PC-9 (cell line): Measurements from ENCODE around the gene CCDC69. TPM values are rescaled to one million over a fixed set of nuclear protein-coding genes. Genes with fewer than 3 reads are reported as not detected.

Source experiments
- BruUV-seq: library from RNA; stranded (reverse); fragments of 400-500 nt; replicated peaks from 2 replicates; lab custom pipeline; 2021; lab: Mats Ljungman, UMichigan
- CTCF ChIA-PET: fragments of 300-600 bp; sonication (Branson Sonifier 250); formaldehyde crosslinking; loops from one replicate; lab custom pipeline; 2022; ENCODE audit warnings: antibody characterized with exemption; lab: Charles Lee
- POLR2A ChIA-PET: fragments of 300-600 bp; sonication (Branson Sonifier 250); formaldehyde crosslinking; loops from one replicate; lab custom pipeline; 2022; ENCODE audit warnings: antibody characterized with exemption; ENCODE audit not compliant: unreplicated experiment; lab: Charles Lee
- DNase-seq, 2 experiments: peaks; one replicate each; pipeline versions ENCODE4 v3.0.0 to v3.0.0-alpha.2; 2015 to 2022; ENCODE audit warnings: mixed read lengths in 1 of 2
- H2AFZ ChIP-seq: fragments of 200-600 bp; sonication (generic); 2 replicates; pipeline ENCODE4 v1.8.1; 2017; ENCODE audit warnings: antibody characterized with exemption
- H3F3A ChIP-seq: fragments of 200-600 bp; sonication (generic); 2 replicates; pipeline ENCODE4 v1.8.1; 2017; ENCODE audit warnings: antibody characterized with exemption, mild to moderate bottlenecking, low read depth; ENCODE audit not compliant: insufficient read depth
- H3K27ac ChIP-seq: fragments of 200-600 bp; sonication (generic); 2 replicates; pipeline ENCODE4 v1.6.1; 2016; ENCODE audit warnings: mixed run types
- H3K27me3 ChIP-seq: fragments of 200-600 bp; sonication (generic); 2 replicates; pipeline ENCODE4 v1.6.1; 2016; ENCODE audit warnings: low read depth, mixed run types; ENCODE audit not compliant: insufficient read depth
- H3K36me3 ChIP-seq: fragments of 200-600 bp; sonication (generic); 2 replicates; pipeline ENCODE4 v1.6.1; 2016; ENCODE audit warnings: low read depth, mixed run types
- H3K4me1 ChIP-seq: fragments of 200-600 bp; sonication (generic); replicated peaks from 2 replicates; pipeline ENCODE4 v1.6.1; 2016; ENCODE audit warnings: mixed run types; ENCODE audit not compliant: insufficient read depth
- H3K4me2 ChIP-seq: fragments of 200-600 bp; sonication (generic); 2 replicates; pipeline ENCODE4 v1.6.1; 2017; ENCODE audit warnings: mixed run types
- H3K4me3 ChIP-seq: fragments of 200-600 bp; sonication (generic); 2 replicates; pipeline ENCODE4 v1.6.1; 2016; ENCODE audit warnings: mixed run types
- H3K79me2 ChIP-seq: fragments of 200-600 bp; sonication (generic); 2 replicates; pipeline ENCODE4 v1.6.1; 2017; ENCODE audit warnings: low read depth, mixed run types
- H3K9me2 ChIP-seq: fragments of 200-600 bp; sonication (generic); 2 replicates; pipeline ENCODE4 v1.8.1; 2017; ENCODE audit warnings: mild to moderate bottlenecking; ENCODE audit not compliant: insufficient read depth
- H3K9me3 ChIP-seq: fragments of 200-600 bp; sonication (generic); 2 replicates; pipeline ENCODE4 v1.8.1; 2016; ENCODE audit warnings: low read depth; ENCODE audit not compliant: insufficient read depth
- H4K20me1 ChIP-seq: fragments of 200-600 bp; sonication (generic); 2 replicates; pipeline ENCODE4 v1.8.1; 2017; ENCODE audit not compliant: insufficient read depth
- EZH2 ChIP-seq: fragments of 200-600 bp; sonication (generic); IDR thresholded peaks from 2 replicates; pipeline ENCODE4 v1.8.0; 2017; ENCODE audit warnings: antibody characterized with exemption, low read depth
- intact Hi-C: fragments of 100-400 bp; cut with micrococcal nuclease; formaldehyde crosslinking; loops from one replicate; pipeline ENCODE4 v1.10.0; 2022; ENCODE audit not compliant: unreplicated experiment
- total RNA-seq: library from RNA; stranded (reverse); gene quantifications from 2 replicates; pipeline ENCODE4 v1.2.3, GENCODE V29; 2021
- TF ChIP-seq, protein P1 (sequence below): fragments of 200-600 bp; sonication (generic); conservative IDR thresholded peaks from 2 replicates; pipeline ENCODE4 v1.6.1; 2017; ENCODE audit warnings: mixed run types, antibody characterized with exemption, mild to moderate bottlenecking, moderate library complexity

Gene CCDC69
- total RNA-seq, 1 experiment from 2014 or later: 0.50 TPM

DNA sequence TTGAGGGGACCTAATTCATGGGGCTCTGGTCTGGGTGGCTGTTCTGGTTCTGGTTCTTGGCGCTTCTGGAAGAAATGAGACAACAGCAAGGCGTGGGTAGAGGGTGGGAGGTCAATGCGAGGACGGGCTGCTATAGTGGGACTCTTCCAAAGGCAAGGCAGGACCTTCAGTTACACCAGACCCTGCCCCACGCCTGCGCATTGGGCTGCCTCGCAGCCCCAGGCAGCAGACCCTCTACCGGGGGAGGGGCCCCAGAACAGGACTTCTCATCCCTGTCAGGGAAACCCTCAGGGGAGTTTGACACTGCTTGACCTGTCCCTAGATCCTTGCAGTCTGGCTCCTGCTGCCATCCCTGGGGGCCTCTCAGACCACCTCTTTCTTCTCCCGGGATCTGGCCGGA is 18.5 kb downstream of the CCDC69 start:
- Histone ChIP-seq H3K4me2 (no peak overlapping the region), H3K27me3 (no peaks in the 10 kb centered on the region), H3K4me1 (no peaks in the 10 kb centered on the region), H2AFZ (no peak overlapping the region), H3K9me2 (no peaks in the 10 kb centered on the region), H4K20me1 (no peaks in the 10 kb centered on the region), H3K27ac (no peak overlapping the region), H3K36me3 (no peaks in the 10 kb centered on the region), H3K4me3 (no peak overlapping the region), H3F3A (no peaks in the 10 kb centered on the region), H3K79me2 (no peaks in the 10 kb centered on the region), H3K9me3 (no peaks in the 10 kb centered on the region)
- no peak for TF ChIP-seq EZH2
- TF ChIP-seq, protein P1, sequence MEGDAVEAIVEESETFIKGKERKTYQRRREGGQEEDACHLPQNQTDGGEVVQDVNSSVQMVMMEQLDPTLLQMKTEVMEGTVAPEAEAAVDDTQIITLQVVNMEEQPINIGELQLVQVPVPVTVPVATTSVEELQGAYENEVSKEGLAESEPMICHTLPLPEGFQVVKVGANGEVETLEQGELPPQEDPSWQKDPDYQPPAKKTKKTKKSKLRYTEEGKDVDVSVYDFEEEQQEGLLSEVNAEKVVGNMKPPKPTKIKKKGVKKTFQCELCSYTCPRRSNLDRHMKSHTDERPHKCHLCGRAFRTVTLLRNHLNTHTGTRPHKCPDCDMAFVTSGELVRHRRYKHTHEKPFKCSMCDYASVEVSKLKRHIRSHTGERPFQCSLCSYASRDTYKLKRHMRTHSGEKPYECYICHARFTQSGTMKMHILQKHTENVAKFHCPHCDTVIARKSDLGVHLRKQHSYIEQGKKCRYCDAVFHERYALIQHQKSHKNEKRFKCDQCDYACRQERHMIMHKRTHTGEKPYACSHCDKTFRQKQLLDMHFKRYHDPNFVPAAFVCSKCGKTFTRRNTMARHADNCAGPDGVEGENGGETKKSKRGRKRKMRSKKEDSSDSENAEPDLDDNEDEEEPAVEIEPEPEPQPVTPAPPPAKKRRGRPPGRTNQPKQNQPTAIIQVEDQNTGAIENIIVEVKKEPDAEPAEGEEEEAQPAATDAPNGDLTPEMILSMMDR: no peak
- ChIA-PET CTCF (no interaction called here), POLR2A (no interaction called here)
- intact Hi-C loops: no loop called here
- BruUV-seq: no TSS peak
- no peak for DNase-seq

DNA sequence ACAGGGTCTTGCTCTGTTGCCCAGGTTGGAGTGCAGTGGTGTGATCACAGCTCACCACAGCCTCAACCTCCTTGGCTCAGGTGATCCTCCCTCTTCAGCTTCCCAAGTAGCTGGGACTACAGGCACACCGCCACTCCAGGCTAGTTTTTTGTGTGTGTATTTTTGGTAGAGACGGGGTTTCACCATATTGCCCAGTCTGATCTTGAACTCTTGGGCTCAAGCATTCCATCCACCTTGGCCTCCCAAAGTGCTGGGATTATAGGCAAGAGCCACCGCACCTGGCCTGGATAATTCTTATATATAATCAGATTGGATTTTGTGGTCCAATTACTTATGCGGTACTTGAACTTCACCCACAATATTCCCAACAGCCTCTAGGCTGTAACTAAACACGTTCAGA is 19.8 kb downstream of the CCDC69 start:
- ChIA-PET CTCF (no interaction called here), POLR2A (no interaction called here)
- Histone ChIP-seq H3K79me2 (no peaks in the 10 kb centered on the region), H4K20me1 (no peaks in the 10 kb centered on the region), H2AFZ (no peak overlapping the region), H3K9me2 (no peaks in the 10 kb centered on the region), H3K4me1 (no peaks in the 10 kb centered on the region), H3K4me2 (no peak overlapping the region), H3K36me3 (no peaks in the 10 kb centered on the region), H3F3A (no peaks in the 10 kb centered on the region), H3K27ac (no peak overlapping the region), H3K9me3 (no peaks in the 10 kb centered on the region), H3K4me3 (no peak overlapping the region), H3K27me3 (no peaks in the 10 kb centered on the region)
- TF ChIP-seq EZH2: no peak
- TF ChIP-seq, protein P1: no peak
- intact Hi-C loops: no loop called here
- BruUV-seq: no TSS peak
- no peak for DNase-seq

DNA sequence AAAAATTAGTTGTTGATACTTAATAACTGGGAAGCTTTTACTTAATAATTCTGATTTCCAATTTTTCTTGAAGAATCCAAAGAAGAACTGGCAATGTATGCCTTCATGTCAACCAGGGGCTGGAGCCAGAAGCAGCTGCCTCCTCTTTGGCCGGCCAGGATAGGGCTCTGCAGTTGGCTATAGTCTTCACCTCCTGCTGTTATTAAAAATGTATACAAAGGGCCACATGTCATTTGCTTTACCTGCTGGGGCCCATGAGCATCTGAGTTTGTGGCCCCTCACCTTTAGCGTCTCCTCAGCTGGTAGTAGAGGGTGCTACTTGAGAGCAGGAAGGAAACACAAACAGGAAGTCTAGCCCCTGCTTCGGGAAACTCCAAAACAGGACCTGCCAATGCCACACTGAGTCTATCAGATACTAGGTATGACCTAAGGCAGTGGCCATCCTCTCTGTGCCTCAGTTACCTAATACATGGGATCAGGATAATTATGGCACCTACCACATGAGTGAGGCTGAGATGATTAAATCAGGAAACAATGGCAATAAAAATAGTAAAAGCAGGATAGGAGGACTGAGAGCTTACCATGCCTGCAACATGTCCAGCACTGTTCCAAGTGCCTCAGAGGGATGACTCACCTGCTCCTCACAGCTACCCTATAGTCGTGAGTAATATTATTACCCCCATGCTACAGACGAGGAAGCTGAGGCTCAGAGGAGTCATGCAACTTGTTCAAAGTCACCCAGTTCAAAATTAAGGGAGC is 21.3 kb downstream of the CCDC69 start:
- Histone ChIP-seq H3K9me2 (no peaks in the 10 kb centered on the region), H3K9me3 (no peaks in the 10 kb centered on the region), H3K79me2 (no peaks in the 10 kb centered on the region), H3K36me3 (no peaks in the 10 kb centered on the region), H3K27ac (no peak overlapping the region), H3K4me1 (no peaks in the 10 kb centered on the region), H3K4me3 (no peak overlapping the region), H2AFZ (no peak overlapping the region), H4K20me1 (no peaks in the 10 kb centered on the region), H3K27me3 (no peaks in the 10 kb centered on the region), H3K4me2 (no peak overlapping the region), H3F3A (no peaks in the 10 kb centered on the region)
- no peak for TF ChIP-seq EZH2
- TF ChIP-seq, protein P1: no peak
- POLR2A ChIA-PET: no interaction called here
- no TSS peak for BruUV-seq
- DNase-seq: no peak
- intact Hi-C loops: no loop called here
- CTCF ChIA-PET: no interaction called here
